Endothelial cell of umbilical vein (primary cell): ENCODE data around the gene CEP152. TPM values are rescaled to one million over a fixed set of nuclear protein-coding genes. Genes with fewer than 3 reads are reported as not detected.

Experiments used
- BruUV-seq: library from RNA; stranded (reverse); fragments of 400-500 nt; replicated peaks from 2 replicates; lab custom pipeline; 2021; lab: Mats Ljungman, UMichigan
- CTCF ChIA-PET: fragments of 300-600, 350-600 bp; sonication (Branson Sonifier 250); formaldehyde crosslinking; loops from one replicate; lab custom pipeline; 2021; ENCODE audit warnings: antibody characterized with exemption, inconsistent platforms; lab: Charles Lee
- POLR2A ChIA-PET: fragments of 300-600, 350-600 bp; sonication (Branson Sonifier 250); formaldehyde crosslinking; loops from one replicate; lab custom pipeline; 2021; ENCODE audit warnings: antibody characterized with exemption, inconsistent platforms; lab: Charles Lee
- DNase-seq: peaks from one replicate; pipeline ENCODE4 v3.0.0-alpha.2; 2011; ENCODE audit warnings: low read depth, low spot score
- FAIRE-seq: peaks from 2 replicates; lab custom pipeline; 2011; peaks lifted over from hg19 to GRCh38; lab: Jason Lieb, UNC
- H2AFZ ChIP-seq: 2 replicates; pipeline ENCODE4 v1.6.0; 2012; ENCODE audit warnings: low read depth, low read length, control low read depth, inconsistent platforms
- H3K27ac ChIP-seq: 2 replicates; pipeline ENCODE4 v1.5.1; 2011; ENCODE audit warnings: low read depth, mild to moderate bottlenecking, control low read depth, low read length, moderate library complexity; ENCODE audit not compliant: insufficient read depth
- H3K27me3 ChIP-seq, 2 experiments: 2 replicates each; pipeline versions ENCODE4 v1.6.0 to v1.6.1; 2011; ENCODE audit warnings: low read length in 2 of 2, mixed read lengths in 1 of 2; ENCODE audit not compliant: control insufficient read depth in 2 of 2, insufficient read depth in 2 of 2
- H3K36me3 ChIP-seq, 2 experiments: 2 replicates in 1 of 2; 3 replicates in 1 of 2; pipeline ENCODE4 v1.5.1; 2011; ENCODE audit warnings: low read length in 2 of 2, mild to moderate bottlenecking in 1 of 2, moderate library complexity in 1 of 2; ENCODE audit not compliant: control insufficient read depth in 2 of 2, insufficient read depth in 2 of 2; ENCODE audit errors: extremely low read depth in 1 of 2
- H3K4me1 ChIP-seq: 3 replicates; pipeline ENCODE4 v1.5.1; 2011; ENCODE audit warnings: mild to moderate bottlenecking, low read length; ENCODE audit not compliant: control insufficient read depth, insufficient read depth; ENCODE audit errors: extremely low read depth
- H3K4me2 ChIP-seq: 2 replicates; pipeline ENCODE4 v1.6.1; 2011; ENCODE audit warnings: low read length, control low read depth, mixed read lengths; ENCODE audit not compliant: insufficient read depth
- H3K4me3 ChIP-seq, 3 experiments: fragments of 200-600 bp in 1 of 3; sonication (generic), shearing (Covaris generic) in 1 of 3; replicated peaks in 1 of 3; 2 replicates each; pipeline ENCODE4 v1.5.1; 2011 to 2016; ENCODE audit warnings: control low read depth in 3 of 3, low read length in 3 of 3, mild to moderate bottlenecking in 2 of 3, inconsistent platforms in 1 of 3, low read depth in 1 of 3, moderate library complexity in 1 of 3; ENCODE audit not compliant: insufficient read depth in 1 of 3
- H3K79me2 ChIP-seq: 2 replicates; pipeline ENCODE4 v1.6.0; 2012; ENCODE audit warnings: low read length, inconsistent platforms; ENCODE audit not compliant: control insufficient read depth, insufficient read depth
- H3K9ac ChIP-seq: replicated peaks from 2 replicates; pipeline ENCODE3; 2011; ENCODE audit warnings: low read length, control low read depth; ENCODE audit not compliant: insufficient read depth; ENCODE audit errors: extremely low read depth
- H3K9me1 ChIP-seq: replicated peaks from 3 replicates; pipeline ENCODE4 v1.6.0; 2011; ENCODE audit warnings: mild to moderate bottlenecking, low read length; ENCODE audit not compliant: control insufficient read depth, insufficient read depth; ENCODE audit errors: extremely low read depth
- H3K9me3 ChIP-seq: replicated peaks from 2 replicates; pipeline ENCODE4 v1.5.1; 2012; ENCODE audit warnings: low read length, inconsistent platforms; ENCODE audit not compliant: control insufficient read depth, insufficient read depth
- H4K20me1 ChIP-seq: replicated peaks from 2 replicates; pipeline ENCODE3; 2011; ENCODE audit warnings: mild to moderate bottlenecking, low read length; ENCODE audit not compliant: control insufficient read depth, insufficient read depth; ENCODE audit errors: extremely low read depth
- CTCF ChIP-seq, 2 donors: IDR thresholded peaks; 1 replicate in 1 of 2; 2 replicates in 1 of 2; pipeline ENCODE4 v1.5.1; 2011; ENCODE audit warnings: low read length in 2 of 2, mild to moderate bottlenecking in 2 of 2, moderate library complexity in 2 of 2, control low read depth in 1 of 2, inconsistent platforms in 1 of 2, low read depth in 1 of 2; ENCODE audit not compliant: insufficient read depth in 1 of 2; ENCODE audit errors: extremely low read depth in 1 of 2
- EZH2 ChIP-seq: IDR thresholded peaks from 2 replicates; pipeline ENCODE4 v1.6.1; 2012; ENCODE audit warnings: borderline replicate concordance, low read depth, mild to moderate bottlenecking, moderate library complexity, low read length, inconsistent platforms; ENCODE audit not compliant: severe bottlenecking
- FOS ChIP-seq: IDR thresholded peaks from 2 replicates; pipeline ENCODE4 v1.6.1; 2011; ENCODE audit warnings: mild to moderate bottlenecking, low read length, moderate library complexity, borderline replicate concordance; ENCODE audit not compliant: insufficient read depth
- GATA2 ChIP-seq: IDR thresholded peaks from 2 replicates; pipeline ENCODE4 v1.7.0; 2011; ENCODE audit warnings: low read depth, mild to moderate bottlenecking, moderate library complexity, mixed read lengths, low read length; ENCODE audit not compliant: insufficient read length, insufficient read depth
- JUN ChIP-seq: IDR thresholded peaks from 2 replicates; pipeline ENCODE4 v1.6.1; 2011; ENCODE audit warnings: borderline replicate concordance, low read depth; ENCODE audit not compliant: insufficient read length, insufficient read depth
- MAX ChIP-seq: IDR thresholded peaks from 2 replicates; pipeline ENCODE4 v1.6.1; 2011; ENCODE audit not compliant: insufficient read depth, insufficient read length
- MYC ChIP-seq: IDR thresholded peaks from one replicate; pipeline ENCODE4 v1.6.1; 2011; ENCODE audit warnings: mild to moderate bottlenecking, low read depth, low read length
- POLR2A ChIP-seq: IDR thresholded peaks from 2 replicates; pipeline ENCODE4 v1.6.1; 2012; ENCODE audit warnings: low read depth, mild to moderate bottlenecking, control low read depth, low read length
- POLR2AphosphoS5 ChIP-seq: IDR thresholded peaks from 2 replicates; pipeline ENCODE4 v1.6.1; 2012; ENCODE audit warnings: low read depth, mild to moderate bottlenecking, control low read depth, low read length, moderate library complexity; ENCODE audit not compliant: insufficient read depth
- dilution Hi-C: fragments of 300-500 bp; cut with MboI; formaldehyde crosslinking; loops from one replicate; pipeline ENCODE4 v1.15.0; 2019; ENCODE audit warnings: low sequenced_read_pairs; ENCODE audit not compliant: extremely low pct_ligation_motif_present
- intact Hi-C: fragments of 100-400 bp; cut with micrococcal nuclease; formaldehyde crosslinking; loops from one replicate; pipeline ENCODE4 v1.10.0; 2022
- polyA plus RNA-seq, 4 experiments: library from polyadenylated mRNA; depleted of rRNA in 3 of 4; stranded (reverse) in 3 of 4; unstranded in 1 of 4; fragments of >200 nt; gene quantifications; 2 replicates each; pipeline versions ENCODE4 v1.2.1 to v1.2.3, GENCODE V29; 2011 to 2012; ENCODE audit warnings: missing spikeins in 1 of 4
- total RNA-seq: library from RNA; stranded (reverse); gene quantifications from 2 replicates; pipeline ENCODE4 v1.2.3, GENCODE V29; 2021

The CEP152 gene
- total and polyA plus RNA-seq, 2 donors (not counting 3 experiments of a cell fraction or from before 2014, with no cell fraction given): 3.0 to 15.7 TPM

GRCh38 chr15:48757661-48758060 lies 53.2 kb downstream of the CEP152 start:
- H3K27ac ChIP-seq: no peak overlapping the region
- TF ChIP-seq MAX (no peak), JUN (no peak), GATA2 (no peak), FOS (no peak), POLR2AphosphoS5 (no peak), MYC (no peak), POLR2A (no peak)
- H3K79me2 ChIP-seq: no peaks in the 10 kb centered on the region
- dilution Hi-C loops: no loop called here
- no TSS peak for BruUV-seq
- no peaks in the 10 kb centered on the region for H3K9me1 ChIP-seq
- DNase-seq (no peak), FAIRE-seq (no peak)
- H3K36me3 ChIP-seq: peaks cover 0 to 4% of the 10 kb centered on the region in 2 experiments
- H3K4me2 ChIP-seq: no peak overlapping the region
- no peak overlapping the region for H3K9ac ChIP-seq
- H2AFZ ChIP-seq: no peak overlapping the region
- H3K4me1 ChIP-seq: no peaks in the 10 kb centered on the region
- intact Hi-C loops: no loop called here
- no peak overlapping the region for H3K4me3 ChIP-seq
- H4K20me1 ChIP-seq: no peaks in the 10 kb centered on the region
- no peaks in the 10 kb centered on the region for H3K9me3 ChIP-seq
- CTCF ChIA-PET: no interaction called here
- POLR2A ChIA-PET: no interaction called here
- H3K27me3 ChIP-seq: no peaks in the 10 kb centered on the region

- no TSS peak for BruUV-seq
- Histone ChIP-seq H4K20me1 (no peaks in the 10 kb centered on the region), H3K36me3 (peaks cover 0 to 4% of the 10 kb centered on the region in 2 experiments), H3K9me1 (no peaks in the 10 kb centered on the region), H3K4me1 (no peaks in the 10 kb centered on the region), H3K27me3 (no peaks in the 10 kb centered on the region), H3K27ac (no peak overlapping the region), H3K4me2 (no peak overlapping the region), H3K4me3 (no peak overlapping the region), H3K79me2 (no peaks in the 10 kb centered on the region), H3K9ac (no peak overlapping the region), H2AFZ (no peak overlapping the region), H3K9me3 (no peaks in the 10 kb centered on the region)
- no peak for FAIRE-seq
- TF ChIP-seq POLR2AphosphoS5 (no peak), FOS (no peak), EZH2 (no peak), GATA2 (no peak), JUN (no peak), CTCF (IDR thresholded peaks at IDR 0.05; ENCODE audit: extremely low read depth in 1 of 2, insufficient read depth in 1 of 2, low read depth in 1 of 2, low read length in 2 of 2) (no peak), POLR2A (no peak), MAX (no peak), MYC (no peak)
- ChIA-PET POLR2A (no interaction called here), CTCF (interaction anchor here (1.1 kb wide), 1 partner anchor 413 kb away, joined by 3 read pairs; no protein-coding TSS in a partner anchor)
- intact Hi-C loops: no loop called here
- dilution Hi-C loops: no loop called here
- no peak for DNase-seq
These were observed 56.9 kb downstream of the CEP152 start for GRCh38 chr15:48754011-48754410.
